B cell (primary cell): Measurements from ENCODE around the gene PCSK9.

Experiments
- CTCF ChIP-seq: fragments of 200-600 bp; IDR thresholded peaks from one replicate; pipeline ENCODE4 v1.8.0; 2022; ENCODE audit warnings: antibody characterized with exemption, mild to moderate bottlenecking
- EZH2 ChIP-seq: IDR thresholded peaks from 2 replicates; pipeline ENCODE4 v1.6.1; 2012; ENCODE audit warnings: borderline replicate concordance, low read depth, mild to moderate bottlenecking, moderate library complexity, low read length; ENCODE audit not compliant: insufficient read depth, poor library complexity, severe bottlenecking

- TF ChIP-seq EZH2 (no peak), CTCF (no peak)
Observed at GRCh38 chr1:55050283-55050682, 10.9 kb downstream of the PCSK9 start.
